Fibroblast of skin of back (primary cell): ENCODE results near the gene KRTAP4-7. TPM values are rescaled to one million over a fixed set of nuclear protein-coding genes. Genes with fewer than 3 reads are reported as not detected.
"Not testable (repeated sequence)": the region's sequence is repeated elsewhere in the genome, so short reads cannot be mapped to it uniquely, and the experiment has no call there.

Experiments
- DNase-seq: peaks from one replicate; pipeline ENCODE4 v3.0.0-alpha.2; 2013
- polyA plus RNA-seq, 2 experiments: library from polyadenylated mRNA; unstranded; fragments of 120-200 nt; gene quantifications; one replicate each; pipeline ENCODE4 v1.2.1, GENCODE V29; 2013; ENCODE audit not compliant: insufficient read length in 2 of 2

The KRTAP4-7 gene
- polyA plus RNA-seq (2013, experiment 1 of 2; ENCODE audit: insufficient read length) = not detected
- not detected for polyA plus RNA-seq (2013, experiment 2 of 2; ENCODE audit: insufficient read length)

DNA sequence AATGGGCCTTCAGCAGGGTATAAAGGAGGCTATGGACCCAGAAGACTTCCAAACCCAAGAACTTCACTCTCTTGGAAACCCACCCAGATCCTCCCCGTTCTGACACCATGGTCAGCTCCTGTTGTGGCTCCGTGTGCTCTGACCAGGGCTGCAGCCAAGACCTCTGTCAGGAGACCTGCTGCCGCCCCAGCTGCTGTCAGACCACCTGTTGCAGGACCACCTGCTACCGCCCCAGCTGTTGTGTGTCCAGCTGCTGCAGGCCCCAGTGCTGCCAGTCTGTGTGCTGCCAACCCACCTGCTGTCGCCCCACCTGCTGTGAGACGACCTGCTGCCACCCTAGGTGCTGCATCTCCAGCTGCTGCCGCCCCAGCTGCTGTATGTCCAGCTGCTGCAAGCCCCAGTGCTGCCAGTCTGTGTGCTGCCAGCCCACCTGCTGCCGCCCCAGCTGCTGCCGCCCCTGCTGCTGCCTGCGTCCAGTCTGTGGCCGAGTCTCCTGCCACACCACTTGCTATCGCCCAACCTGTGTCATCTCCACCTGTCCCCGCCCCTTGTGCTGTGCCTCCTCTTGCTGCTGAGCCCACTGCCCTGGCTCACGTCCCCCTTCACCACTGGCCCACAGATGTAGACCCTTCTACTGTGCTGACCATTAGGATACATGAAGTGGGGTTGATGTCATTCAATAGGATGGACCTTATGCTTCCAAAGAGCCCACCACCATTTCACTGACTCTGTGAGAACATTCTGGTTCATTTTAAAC is at the start of gene KRTAP4-7:
KRTAP4-7 (plus strand) TSS at position 51 of the 757 bp plus-strand sequence; CDS start at position 108, 57 bp downstream.
- DNase-seq = not testable (repeated sequence)

DNA sequence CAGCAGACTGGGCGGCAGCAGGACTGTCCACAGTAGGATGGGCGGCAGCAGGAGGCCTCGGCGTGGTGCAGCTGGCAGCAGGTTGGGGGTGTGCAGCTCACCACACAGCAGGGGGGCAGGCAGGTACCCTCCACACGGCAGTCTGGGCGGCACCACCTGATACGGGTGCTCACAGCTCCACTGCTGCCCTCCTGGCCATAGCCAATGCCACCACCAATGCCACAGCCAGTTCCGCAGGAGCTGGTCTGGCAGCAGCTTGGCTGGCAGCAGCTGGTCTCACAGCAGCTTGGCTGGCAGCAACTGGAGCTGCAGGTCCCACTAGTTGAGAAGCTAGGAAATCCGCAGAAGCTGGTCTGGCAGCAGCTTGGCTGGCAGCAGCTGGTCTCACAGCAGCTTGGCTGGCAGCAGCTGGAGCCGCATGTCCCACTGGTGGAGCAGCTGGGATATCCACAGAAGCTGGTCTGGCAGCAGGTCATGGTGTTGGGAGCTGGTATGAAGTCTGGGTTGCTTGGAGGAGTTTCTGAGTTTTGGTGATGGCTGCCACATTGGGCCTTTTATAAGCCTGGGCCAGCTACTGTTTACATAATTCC is 49.5 kb upstream of the KRTAP4-7 start, which contains the start of gene KRTAP1-3:
KRTAP1-3 (minus strand) TSS at position 529 of the 590 bp plus-strand sequence; CDS start at position 476, 53 bp downstream.
- not testable (repeated sequence) for DNase-seq

DNA sequence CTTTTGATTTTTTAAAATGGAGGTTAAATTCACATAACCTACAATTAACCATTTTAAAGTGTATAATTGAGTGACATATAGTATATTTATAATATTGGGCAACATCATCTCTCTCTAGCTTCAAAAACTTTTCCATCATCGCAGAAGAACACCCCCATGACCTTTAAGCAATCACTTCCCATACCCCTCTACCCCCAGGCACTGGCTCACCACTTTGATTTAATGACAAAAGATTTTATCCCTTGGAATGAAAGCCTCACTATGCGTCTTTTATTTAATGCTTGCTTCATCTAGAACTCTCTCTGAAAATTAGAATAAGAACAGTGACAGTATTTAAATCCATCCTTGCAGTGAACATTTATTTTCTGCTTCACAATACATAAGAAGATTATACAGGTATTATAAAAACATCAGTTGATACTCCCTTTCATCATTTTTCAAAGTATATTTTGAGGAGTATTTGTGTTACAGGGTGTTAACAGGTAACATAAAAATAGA is 46.0 kb upstream of the KRTAP4-7 start:
- no peak for DNase-seq

DNA sequence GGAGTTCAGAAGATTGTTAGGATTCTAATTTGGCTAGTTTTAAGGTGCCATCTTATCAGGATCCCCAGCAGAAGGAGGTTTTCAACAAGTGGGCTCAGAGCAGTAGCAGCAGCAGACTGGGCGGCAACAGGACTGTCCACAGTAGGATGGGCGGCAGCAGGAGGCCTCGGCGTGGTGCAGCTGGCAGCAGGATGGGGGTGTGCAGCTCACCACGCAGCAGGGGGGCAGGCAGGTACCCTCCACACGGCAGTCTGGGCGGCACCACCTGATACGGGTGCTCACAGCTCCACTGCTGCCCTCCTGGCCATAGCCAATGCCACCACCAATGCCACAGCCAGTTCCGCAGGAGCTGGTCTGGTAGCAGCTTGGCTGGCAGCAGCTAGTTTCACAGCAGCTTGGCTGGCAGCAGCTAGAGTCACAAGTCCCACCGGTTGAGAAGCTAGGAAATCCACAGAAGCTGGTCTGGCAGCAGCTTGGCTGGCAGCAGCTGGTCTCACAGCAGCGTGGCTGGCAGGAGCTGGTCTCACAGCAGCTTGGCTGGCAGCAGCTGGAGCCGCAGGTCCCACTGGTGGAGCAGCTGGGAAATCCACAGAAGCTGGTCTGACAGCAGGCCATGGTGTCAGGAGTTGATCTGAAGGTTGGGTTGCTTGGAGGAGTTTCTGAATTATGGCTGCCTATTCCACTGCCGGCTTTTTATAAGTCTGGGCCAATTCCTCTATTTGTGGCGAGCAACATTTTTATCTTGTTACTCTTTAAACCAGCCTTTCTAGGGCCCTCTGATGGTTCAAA is 43.0 kb upstream of the KRTAP4-7 start, which contains the start of gene KRTAP1-1:
KRTAP1-1 (minus strand) TSS at position 668 of the 789 bp plus-strand sequence; CDS start at position 615, 53 bp downstream.
- DNase-seq = peak; percentile 31

DNA sequence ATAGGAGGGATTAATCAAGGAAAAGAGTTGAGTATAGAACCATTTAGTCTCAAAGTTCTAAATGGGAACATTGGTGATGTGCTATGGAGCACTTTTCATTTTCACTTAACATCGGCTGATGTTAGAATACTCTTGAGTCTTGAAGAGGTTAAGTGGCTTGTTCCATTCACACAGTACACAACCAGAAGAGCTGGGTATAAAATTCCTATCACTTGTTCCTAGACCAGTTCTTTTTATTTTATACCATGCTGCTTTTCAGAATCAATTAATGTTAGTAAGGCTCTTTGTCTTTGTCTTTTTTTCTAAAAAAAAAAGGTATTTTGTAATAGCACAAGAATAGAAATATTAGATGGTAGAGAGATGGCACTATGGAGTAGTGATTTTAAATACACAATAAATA is 41.0 kb upstream of the KRTAP4-7 start:
- DNase-seq = no peak

DNA sequence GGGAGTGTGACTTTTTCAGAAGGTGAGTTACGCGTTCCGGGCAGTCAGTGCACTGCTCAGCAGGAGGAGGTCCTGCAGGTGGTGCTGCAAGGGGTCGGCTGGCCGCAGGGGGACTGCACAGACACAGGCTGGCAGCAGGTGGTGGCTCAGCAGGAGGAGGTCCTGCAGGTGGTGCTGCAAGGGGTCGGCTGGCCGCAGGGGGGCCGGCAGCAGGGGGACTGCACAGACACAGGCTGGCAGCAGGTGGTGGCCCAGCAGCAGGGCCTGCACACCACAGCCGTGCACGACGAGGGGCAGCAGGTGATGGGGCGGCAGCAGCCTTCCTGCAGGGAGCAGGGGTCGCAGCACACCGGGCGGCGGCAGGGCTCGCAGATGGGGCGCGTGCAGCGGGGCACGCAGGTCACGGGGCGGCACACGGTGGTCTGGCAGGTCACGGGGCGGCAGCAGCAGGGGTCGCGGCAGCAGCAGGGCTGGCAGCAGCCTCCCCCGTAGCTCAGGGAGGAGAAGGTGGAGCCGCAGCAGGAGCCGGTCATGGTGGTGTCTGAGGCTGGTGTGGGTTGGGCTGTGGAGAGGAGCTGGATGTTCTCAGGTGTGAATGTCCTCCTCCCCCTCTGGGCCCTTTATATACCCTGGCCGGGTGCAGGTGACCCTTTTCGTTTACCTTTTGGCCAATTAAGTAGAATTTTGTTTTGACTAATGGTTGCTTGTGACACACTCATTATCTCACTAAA is 37.0 kb upstream of the KRTAP4-7 start, which contains the start of gene KRTAP2-1:
KRTAP2-1 (minus strand) TSS at position 582 of the 731 bp plus-strand sequence; CDS start at position 533, 49 bp downstream.
- DNase-seq = not testable (repeated sequence)

DNA sequence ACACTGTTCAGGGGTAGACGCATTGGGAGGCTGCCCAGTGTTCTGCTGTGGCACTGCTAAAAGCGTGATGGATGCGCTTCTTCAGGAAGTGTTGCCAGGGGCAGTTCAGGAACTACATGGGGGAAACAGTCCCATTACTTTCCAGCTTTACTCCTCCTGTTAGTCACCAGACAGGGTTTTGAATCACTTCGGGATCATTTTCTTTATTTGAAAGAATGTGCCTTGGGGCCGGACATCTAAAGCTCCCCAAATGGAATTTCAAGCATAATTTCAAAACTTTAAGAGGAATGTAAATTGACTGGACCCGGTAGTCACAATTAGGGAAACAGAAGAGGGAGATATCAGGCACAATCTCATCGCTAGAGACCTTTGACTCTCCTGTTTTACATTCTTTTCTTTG is 35.5 kb upstream of the KRTAP4-7 start:
- peak; percentile 91 for DNase-seq

DNA sequence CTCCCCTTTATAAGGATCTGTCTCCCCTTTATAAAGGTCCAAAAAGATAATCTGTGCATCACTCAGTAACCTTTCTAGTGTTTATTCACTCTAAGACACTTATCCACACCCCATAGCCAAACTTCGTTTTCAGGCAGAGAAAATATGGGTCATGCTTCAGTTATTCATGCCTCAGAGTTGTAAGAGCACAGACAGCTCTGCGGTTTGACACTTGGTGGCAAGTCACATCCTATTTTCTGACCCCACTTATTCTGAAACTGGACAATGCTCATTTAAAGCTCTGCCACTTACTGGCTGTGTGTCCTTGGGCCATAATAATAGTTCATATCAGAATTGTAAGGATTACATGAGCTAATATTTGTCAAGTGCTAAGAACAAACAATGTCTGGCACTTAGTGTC is 34.8 kb upstream of the KRTAP4-7 start:
- peak; percentile 92 for DNase-seq

DNA sequence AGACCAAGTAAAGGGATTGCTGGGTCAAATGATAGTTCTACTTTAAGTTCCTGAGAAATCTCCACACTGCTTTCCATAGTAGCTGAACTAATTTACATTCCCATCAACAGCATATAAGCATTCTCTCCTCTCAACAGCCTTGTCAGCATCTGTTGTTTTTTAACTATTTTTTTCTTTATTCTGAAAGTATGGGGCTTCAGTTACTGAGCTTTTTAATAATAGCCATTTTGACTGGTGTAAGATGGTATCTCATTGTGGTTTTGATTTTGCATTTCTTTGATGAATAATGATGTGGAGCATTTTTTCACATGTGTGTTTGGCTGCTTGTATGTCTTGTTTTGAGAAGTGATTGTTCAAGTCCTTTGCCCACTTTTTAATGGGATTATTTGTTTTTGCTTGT is 31.4 kb upstream of the KRTAP4-7 start:
- DNase-seq = peak; percentile 52

DNA sequence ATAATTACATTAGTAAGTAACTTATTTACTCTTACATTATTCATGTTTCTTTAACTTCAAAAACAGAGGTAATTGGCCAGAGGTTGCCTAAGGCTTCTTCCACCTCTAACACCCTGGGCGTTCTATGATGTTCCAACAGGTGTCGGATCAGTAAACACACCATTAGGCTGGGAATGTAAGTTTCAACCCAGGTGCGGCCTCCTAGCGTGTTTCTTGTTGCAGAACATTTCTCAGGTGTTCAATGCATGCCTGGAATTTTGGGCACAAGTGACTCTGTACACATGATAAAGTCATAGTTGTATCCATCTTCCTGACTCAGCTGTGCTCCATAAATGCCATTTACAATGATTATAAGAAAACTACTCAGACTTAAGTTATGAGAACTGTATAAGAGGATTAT is 29.9 kb upstream of the KRTAP4-7 start:
- DNase-seq = no peak

DNA sequence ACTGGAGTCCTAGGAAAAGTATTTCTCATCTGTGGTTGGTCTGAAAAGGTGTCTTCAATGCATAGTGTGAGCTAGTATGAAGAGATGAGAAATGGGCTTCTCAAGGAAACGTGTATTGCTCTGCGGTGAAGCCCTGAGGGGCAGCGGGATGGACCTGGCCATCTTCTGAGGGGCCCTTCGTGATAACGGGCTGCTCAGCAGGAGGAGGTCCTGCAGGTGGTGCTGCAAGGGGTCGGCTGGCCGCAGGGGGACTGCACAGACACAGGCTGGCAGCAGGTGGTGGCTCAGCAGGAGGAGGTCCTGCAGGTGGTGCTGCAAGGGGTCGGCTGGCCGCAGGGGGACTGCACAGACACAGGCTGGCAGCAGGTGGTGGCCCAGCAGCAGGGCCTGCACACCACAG is 29.4 kb upstream of the KRTAP4-7 start:
- not testable (repeated sequence) for DNase-seq

DNA sequence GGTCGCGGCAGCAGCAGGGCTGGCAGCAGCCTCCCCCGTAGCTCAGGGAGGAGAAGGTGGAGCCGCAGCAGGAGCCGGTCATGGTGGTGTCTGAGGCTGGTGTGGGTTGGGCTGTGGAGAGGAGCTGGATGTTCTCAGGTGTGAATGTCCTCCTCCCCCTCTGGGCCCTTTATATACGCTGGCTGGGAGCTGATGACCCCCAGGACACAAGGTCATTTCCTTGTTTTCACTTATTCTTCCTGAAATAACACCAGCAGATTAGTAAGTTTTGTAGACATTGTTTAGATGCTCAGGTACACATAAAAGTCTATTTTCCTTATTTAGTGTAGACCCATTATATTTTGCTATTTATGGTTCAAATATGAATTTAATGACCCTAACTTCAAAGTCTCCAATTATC is 28.8 kb upstream of the KRTAP4-7 start, which contains the start of gene KRTAP2-2:
KRTAP2-2 (minus strand) TSS at position 101 of the 400 bp plus-strand sequence; CDS start at position 82, 19 bp downstream.
- DNase-seq = not testable (repeated sequence)

DNA sequence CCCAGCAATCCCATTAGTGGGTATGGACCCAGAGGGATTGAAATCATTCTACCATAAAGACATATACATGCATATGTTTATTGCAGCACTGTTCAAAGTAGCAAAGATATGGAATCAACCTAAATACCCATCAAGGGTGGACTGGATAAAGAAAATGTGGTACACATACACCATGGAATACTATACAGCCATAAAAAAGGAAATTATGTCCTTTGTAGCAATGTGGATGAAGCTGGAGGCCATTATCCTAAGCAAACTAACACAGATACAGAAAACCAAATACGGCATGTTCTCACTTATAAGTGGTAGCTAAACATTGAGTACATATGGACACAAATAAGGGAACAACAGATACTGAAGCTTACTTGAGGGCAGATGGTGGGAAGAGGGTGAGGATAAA is 26.4 kb upstream of the KRTAP4-7 start:
- no peak for DNase-seq

DNA sequence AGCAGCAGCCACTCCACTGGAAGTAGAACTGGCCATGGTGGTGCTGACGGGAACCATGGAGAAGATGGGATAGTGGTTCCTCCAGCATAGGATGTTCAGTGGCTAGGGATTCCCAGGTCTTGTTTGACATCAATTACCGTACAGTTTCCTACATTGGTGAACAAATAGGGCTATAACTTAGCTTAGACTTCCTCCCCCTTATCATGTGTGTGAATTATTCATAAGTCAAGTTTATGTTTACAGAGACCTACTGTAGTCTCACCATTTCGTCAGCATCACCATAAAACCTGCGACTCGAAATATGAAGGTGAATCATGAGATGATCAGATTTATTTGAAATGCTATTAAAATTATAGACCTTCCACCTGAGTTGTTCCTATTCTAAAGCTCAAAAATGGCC is 25.2 kb upstream of the KRTAP4-7 start:
- DNase-seq = no peak

DNA sequence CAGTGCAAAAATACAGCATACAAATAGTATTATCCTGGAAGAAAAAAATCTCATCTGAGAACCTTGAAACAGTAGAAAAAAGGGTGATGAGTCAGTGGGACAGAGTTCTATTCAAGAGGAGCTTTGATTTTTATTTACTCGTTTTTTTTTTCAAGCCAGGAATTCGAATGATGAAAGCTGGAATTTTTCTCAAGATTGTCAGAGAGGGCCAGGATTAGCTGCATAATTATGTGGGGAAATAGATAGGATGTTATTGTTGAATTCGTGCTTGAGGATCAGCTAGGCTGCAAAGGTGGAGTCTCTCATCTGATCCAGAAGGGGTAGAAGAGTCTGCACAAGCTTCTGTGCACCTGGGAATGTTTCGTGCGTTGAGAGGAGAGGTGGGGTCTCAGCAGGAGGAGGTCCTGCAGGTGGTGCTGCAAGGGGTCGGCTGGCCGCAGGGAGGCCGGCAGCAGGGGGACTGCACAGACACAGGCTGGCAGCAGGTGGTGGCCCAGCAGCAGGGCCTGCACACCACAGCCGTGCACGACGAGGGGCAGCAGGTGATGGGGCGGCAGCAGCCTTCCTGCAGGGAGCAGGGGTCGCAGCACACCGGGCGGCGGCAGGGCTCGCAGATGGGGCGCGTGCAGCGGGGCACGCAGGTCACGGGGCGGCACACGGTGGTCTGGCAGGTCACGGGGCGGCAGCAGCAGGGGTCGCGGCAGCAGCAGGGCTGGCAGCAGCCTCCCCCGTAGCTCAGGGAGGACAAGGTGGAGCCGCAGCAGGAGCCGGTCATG is 24.5 kb upstream of the KRTAP4-7 start:
- peak; percentile 97 for DNase-seq

DNA sequence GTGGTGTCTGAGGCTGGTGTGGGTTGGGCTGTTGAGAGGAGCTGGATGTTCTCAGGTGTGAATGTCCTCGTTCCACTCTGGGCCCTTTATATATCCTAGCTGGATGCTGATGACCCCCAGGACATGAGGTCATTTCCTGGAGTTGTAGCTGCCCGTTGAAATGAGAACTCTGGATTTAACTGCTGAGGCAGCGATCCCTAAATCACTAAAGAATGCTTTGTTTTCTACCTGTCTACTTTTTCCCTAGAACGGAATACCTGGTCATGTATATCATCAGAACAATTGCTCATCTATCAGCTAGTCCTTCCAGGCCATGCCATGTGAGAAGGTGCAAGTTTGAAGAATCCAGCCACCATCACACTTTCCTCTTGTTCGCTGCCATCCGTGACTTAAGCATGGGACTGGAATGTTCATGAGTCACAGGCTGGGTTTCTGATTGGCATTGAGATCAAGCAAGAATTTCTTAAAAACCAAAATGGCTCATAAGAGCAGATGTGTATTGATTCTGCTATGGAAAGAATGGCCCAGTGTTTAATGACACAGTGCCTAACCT is 23.8 kb upstream of the KRTAP4-7 start, which contains the start of gene KRTAP2-3:
KRTAP2-3 (minus strand) TSS at position 63 of the 553 bp plus-strand sequence. CDS start 64 bp downstream, outside the sequence.
- peak; percentile 99 for DNase-seq

DNA sequence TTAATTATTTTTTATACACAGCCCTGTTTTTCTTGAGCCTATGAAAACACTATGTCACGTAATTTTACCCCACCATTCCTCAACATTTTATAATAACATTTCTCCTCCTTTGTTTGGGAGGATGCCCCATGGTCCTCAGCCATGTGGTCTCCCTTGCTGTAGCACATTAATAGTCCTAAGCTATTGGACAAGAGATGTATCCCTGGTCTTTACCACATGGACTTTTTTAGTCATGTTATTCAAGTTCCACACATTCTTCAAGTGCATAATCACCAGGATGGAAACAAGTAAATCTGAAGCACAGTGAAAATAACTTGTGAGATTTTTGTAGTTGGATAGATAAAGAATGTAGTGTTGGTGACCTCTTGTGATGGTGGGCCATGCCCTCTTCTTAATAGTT is 22.0 kb upstream of the KRTAP4-7 start:
- peak; percentile 99 for DNase-seq

DNA sequence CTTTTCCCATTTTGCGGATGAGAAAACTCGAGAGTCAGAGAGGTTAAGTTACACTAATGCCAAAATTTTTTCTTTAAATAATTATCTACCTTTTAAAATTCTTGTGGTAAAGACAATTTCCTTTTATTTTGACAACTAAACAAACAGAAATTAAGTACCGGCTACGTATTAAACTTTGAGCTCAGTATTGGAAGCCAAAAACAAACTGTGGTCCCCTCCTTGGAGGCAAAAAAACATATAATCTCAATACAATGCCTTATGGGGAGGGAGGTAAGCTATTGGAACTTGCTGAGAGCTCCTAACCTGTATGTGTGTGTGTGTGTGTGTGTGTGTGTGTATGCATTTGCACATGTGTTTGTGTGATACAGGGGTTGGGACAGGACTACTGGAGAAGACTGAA is 20.5 kb upstream of the KRTAP4-7 start:
- no peak for DNase-seq

DNA sequence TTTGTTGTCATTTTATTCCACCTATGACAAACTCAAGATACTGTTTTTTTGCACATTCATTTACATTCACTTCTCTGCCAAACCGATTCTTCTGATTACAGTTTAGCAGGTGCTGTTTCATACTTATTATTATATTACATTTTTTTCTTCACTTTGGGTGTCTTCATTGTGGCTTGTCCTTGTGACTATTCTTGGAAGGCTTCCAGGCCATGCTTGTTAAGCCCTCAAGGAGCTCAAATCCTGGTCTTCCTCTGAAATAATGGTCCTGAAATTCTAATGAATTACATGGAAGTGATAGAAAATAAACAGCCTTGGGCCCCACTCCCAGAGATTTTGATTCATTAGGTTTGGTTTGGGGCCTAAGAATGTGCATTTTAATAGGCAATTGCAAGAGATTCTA is 19.6 kb upstream of the KRTAP4-7 start:
- DNase-seq = no peak

DNA sequence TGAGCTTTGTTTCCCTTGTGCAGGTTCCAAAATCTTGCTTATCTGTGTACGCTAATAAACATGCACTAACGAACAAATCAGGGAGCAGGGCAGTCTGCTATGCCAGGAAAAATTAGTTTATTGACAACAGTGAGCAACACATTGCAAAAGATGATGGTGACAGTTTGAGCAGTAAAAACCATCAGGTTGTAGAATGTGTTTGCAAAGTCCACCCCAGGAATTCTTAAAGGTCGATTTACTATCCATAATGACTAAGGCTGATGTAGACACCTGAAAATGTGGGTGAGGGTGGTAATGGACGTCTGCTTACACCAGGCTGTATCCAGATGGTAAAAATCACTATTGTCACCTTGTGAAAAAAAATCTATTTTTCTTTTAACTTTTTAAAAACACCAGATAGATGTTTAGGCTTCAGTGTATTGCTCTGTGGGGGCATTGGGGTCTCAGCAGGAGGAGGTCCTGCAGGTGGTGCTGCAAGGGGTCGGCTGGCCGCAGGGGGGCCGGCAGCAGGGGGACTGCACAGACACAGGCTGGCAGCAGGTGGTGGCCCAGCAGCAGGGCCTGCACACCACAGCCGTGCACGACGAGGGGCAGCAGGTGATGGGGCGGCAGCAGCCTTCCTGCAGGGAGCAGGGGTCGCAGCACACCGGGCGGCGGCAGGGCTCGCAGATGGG is 18.8 kb upstream of the KRTAP4-7 start:
- DNase-seq = not testable (repeated sequence)
